ENCODE measurements around the gene UGT1A7.

The UGT1A7 gene

DNA sequence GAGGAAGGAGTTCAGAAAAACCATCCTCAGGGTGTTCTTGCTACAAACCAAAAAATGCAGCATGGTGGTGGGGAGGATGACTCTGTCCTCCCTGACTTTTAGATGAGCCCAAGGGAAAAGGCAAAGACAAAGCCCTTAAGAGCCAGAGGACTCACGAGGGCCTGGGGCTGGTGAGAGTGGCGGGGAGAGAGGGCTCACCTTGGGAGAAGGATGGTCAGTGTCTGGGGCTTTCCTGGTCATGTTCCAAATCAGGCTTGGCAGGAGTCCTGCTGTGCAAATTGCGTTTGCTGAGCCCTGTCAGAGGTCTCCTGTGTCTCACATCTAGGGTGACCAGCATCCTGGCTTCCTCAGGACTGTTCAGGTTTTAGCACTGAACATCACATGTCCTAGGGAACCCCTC is 83.1 kb downstream of the UGT1A7 start:
- DNase-seq: no peak

DNA sequence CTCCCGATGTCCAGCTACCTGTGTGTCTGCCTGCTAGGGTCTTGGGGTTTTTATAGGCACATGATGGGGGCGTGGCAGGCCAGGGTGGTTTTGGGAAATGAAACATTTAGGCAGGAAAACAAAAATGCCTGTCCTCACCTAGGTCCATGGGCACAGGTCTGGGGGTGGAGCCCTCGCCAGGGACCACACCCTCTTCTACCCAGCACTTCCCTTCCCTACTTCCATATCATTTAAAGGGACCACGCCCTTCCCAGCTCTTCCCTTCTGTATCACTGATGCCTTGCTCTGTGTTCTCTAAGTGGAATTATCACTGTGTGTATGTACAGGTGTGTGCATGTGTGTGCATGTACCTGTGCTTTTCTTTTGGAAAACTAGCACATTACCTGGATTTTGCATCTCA is 84.7 kb downstream of the UGT1A7 start:
- no peak for DNase-seq

DNA sequence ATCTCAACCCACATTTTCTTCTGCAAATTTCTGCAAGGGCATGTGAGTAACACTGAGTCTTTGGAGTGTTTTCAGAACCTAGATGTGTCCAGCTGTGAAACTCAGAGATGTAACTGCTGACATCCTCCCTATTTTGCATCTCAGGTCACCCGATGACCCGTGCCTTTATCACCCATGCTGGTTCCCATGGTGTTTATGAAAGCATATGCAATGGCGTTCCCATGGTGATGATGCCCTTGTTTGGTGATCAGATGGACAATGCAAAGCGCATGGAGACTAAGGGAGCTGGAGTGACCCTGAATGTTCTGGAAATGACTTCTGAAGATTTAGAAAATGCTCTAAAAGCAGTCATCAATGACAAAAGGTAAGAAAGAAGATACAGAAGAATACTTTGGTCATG is 86.4 kb downstream of the UGT1A7 start:
- DNase-seq: no peak

DNA sequence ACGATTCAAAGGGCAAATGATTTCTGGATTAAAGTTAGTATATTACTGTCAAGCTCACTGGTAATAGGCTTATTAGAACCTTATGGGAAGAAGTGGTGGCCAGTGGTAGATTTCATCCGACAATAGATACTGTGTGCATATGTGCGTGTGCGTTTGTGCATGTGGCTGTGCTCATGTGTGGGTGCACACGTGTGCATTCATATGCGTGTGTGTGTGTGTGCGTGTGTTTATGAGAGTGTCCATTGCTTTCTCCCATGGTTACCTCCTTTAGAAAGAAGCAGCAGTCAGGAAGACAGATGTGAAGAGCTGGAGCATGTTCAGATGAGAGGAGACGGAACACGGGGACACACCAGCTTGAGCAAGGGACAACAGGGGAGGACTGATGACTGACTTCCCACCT is 87.6 kb downstream of the UGT1A7 start:
- DNase-seq: no peak

DNA sequence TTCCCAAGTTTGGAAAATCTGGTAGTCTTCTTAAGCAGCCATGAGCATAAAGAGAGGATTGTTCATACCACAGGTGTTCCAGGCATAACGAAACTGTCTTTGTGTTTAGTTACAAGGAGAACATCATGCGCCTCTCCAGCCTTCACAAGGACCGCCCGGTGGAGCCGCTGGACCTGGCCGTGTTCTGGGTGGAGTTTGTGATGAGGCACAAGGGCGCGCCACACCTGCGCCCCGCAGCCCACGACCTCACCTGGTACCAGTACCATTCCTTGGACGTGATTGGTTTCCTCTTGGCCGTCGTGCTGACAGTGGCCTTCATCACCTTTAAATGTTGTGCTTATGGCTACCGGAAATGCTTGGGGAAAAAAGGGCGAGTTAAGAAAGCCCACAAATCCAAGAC is 90.5 kb downstream of the UGT1A7 start:
- no peak for DNase-seq

DNA sequence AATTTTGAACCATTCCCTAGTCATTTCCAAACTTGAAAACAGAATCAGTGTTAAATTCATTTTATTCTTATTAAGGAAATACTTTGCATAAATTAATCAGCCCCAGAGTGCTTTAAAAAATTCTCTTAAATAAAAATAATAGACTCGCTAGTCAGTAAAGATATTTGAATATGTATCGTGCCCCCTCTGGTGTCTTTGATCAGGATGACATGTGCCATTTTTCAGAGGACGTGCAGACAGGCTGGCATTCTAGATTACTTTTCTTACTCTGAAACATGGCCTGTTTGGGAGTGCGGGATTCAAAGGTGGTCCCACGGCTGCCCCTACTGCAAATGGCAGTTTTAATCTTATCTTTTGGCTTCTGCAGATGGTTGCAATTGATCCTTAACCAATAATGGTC is 90.9 kb downstream of the UGT1A7 start:
- no peak for DNase-seq

DNA sequence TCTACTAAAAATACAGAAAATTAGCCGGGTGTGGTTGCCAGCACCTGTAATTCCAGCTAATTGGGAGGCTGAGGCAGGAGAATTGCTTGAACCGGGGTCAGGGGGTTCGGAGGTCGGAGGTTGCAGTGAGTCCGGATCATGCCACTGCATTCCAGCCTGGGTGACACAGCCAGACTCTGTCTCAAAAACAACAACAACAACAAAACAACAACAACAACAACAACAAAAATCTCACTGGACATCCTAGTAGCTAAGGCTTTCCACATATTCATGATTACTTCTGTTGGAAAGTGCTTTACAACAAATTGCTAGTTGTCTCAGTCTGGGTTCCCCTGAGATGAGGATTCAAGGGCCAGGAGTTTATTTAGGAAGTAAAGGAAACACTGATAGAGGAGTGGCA is 92.2 kb downstream of the UGT1A7 start:
- no peak for DNase-seq

DNA sequence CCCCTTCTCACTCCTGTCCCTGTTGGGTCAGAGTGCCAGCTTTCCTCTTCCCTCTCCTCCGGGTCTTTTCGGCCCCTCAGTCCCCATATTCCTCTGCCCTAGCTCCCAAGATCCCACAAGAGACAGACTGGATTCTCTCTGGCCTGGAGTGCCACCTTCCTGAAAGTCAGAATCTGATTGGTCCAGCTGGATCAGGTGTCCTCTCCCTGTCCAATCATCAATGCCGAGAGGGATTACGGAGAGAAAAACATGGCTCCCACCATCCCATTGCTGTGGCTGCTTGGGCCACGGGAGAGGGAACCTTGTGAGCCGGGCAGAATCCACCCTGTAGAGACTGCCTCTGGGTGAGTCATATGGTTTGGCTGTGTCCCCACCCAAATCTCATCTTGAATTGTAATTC is 93.7 kb downstream of the UGT1A7 start:
- DNase-seq: no peak

DNA sequence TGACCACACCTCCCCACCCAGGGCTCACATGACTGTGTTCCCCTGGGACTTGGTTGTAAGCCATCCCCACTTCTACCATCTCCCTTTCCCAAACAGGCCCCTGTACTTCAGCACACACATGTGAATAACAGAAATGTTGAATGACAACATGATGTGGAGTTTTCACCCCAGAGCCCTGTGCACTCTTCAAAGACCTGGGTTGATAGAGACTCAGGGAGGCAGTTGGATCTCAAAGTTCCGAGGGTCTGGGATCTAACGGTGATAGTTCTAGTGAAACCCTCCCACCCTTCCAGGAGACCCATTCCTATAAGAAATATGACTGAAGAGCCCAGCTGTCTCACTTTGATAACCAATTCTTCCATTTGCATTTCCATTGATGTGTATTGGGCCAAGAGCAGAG is 96.3 kb downstream of the UGT1A7 start, which contains the start of gene MROH2A:
Gene MROH2A, plus strand, starts transcription at position 301 of the 400 bp plus-strand sequence. CDS start 1,029 bp downstream, outside the sequence.
- DNase-seq: no peak

DNA sequence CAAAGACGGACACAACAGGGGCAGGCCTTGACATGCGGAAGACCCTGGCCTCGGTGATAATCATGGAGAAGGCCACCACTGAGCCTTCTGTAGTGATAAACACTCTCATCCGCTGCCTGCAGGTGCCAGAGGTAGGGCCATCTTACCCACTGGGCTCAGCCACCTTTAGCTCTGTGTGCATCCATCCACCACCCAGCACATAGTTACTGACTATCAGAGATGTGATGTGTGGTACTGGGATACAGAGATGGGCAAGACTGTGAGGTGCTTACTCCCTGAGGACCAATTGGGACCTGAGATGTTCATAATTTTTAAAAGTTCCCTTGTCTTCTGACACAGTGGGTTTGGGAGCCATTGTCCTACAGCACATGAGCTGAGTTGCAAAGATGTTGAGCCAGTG is 98.0 kb downstream of the UGT1A7 start:
- DNase-seq: no peak

DNA sequence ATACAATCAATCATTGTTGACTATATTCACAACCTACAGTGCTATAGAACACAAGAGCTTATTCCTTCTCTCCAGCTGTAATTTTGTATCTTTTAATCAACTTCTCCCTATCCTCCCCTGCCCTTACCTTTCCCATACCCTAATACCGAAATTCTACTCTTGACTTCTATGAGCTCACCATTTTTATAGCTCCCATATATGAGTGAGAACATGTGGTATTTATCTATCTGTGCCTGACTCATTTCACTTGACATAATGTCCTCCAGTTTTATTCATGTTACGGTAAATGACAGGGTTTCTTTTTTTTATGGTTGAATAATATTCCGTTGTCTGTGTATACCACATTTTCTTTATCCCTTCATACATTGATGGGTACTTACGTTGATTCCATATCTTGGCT is 99.1 kb downstream of the UGT1A7 start:
- no peak for DNase-seq

DNA sequence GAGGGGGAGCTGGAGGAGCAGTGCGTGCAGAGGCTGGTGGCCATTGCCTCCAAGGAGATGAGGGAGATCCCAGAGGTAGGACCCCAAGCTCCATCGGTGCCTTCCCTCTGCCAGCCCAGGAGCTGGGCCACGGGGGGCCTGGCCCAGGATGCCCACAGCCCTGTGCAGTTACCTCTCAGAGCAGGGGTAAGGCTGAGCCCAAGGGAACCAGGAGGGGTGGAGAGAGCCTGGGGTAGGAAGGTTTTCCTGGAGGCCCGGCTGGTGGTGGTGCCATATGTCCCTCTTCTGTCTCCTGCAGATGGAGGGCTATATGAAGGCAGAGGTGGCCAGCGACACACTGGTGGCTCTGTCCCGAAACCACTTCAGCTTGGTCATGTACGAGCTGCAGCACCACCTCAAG is 107.9 kb downstream of the UGT1A7 start:
- no peak for DNase-seq

DNA sequence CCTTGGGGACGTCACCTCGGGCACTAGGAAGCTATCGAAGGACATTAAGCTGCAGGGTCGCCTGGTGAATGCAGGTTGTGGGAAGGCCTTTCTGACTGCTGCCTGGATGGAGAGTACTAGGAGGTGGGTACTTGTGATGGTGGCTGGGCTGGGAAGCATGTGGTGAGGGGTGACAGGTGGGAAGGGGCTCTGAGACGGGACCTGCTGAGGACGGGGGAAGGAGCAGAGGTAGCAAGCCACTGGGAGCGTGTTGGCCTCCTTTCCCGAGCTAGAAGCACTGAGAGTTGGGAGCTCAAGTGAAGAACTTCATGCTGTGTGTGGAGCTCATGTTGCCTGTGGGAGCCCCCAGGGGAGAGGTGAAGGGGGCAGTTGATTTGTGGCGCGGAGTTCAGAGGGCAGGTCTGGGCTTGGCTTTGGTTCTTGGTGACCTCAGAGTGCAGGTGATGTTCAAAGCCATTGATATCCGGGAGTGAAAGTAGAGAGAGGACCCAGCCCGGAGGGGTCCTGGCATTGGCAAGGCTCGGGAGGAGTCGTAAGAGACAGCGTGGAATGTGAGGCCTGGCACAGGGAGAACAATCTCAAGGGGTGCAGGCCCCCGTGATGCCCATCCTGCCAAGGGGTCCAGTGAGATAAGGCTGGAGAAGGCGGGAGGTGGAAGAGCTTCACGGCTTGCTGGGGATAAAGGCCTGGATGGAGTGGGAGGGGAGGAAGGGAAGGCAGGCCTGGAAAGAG is 109.6 kb downstream of the UGT1A7 start:
- no peak for DNase-seq

DNA sequence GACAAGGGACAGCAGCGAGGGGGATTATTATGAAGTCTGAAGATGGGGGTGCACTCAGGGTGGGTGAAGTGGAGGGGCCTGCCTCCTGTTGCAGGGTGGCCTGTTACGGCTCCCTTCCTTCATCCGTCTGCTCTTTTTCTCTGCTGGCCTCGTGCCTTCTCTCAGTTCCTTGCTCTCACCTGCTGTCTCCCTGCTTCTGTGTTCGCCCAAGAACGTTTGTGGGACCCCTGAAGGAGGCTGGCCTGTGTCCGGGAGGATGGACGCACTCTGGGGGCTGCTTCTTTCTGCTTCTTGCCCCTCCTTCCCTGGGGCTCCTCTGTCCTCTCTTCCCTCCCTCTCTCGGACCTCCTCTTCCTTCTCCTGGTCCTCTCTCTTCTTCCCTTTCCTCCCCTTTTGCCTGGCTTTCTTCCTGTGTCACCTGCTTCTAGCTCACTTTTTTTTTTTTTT is 110.2 kb downstream of the UGT1A7 start:
- DNase-seq: no peak

DNA sequence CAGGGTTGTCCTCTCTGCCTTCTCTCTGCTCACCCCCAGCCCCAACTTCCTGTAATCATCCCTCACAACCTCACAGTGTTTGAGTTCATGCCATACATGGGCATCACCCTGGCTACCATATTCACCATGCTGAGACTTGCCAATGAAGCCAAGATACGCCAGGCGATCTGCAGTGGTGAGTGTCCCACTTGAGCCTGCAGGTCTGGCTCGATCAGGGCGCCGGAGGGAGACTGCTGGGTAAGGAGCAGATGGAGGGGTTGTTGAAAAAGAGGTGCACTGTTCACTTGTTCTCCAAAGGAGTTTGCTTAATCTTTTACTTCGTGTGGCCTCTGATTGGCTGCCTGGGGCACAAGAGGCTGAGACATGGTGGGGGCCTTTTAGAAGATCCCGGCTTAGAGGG is 111.0 kb downstream of the UGT1A7 start:
- DNase-seq: no peak

DNA sequence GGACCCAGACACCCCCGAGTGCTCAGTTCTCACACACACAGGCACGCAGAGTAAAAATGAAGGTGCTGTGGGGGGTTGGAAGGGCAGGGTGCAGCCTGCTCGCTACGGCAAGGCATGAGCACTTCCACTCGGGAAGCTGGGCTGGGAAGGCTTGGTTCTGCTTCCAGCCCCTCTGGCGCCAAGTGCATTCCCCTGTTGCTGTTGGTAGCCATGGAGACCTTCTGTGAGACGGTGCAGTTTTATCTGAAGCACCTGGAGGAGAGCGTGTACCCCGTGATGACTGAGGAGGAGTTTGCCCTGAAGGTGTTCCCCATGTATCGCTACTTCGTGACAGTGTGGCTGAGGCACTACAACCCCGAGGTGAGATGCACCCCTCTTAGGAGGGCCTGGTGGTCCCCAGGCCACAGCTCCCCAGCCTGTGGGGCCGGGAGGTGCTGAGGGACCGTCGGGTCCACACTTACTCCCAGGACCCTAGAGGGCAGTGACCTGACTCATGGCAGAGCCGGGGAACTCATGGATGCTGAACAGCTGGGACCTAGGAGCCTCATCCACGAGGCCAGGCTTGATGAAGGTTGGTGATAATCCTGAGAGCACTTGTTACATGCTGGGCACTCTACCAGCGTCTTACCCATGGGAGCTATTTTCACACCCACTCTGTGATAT is 111.9 kb downstream of the UGT1A7 start:
- no peak for DNase-seq

DNA sequence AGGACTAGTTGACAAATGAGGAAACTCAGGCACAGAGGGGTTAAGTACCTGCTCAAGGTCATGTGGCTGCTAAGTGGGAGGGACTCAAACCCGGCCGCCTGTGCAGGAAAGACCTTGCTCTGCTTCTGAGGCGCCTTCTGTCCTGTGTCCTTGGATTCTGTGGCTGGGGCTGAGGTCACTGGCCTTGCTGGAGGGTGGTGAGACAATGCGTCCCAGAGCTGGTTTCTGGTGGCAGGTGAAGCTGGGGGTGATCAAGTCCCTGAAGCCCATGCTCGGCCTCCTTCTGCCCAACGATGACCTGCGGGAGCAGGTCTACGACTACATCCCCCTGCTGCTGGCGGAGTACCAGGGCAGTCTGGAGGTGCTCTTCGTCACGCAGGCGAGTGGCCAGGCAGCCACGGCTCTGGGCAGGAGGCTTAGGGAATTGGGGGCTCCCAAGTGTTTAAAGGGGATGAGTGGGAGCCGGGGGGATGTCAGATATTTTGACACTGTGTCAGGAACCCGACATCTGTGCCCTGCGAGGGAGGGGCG is 112.5 kb downstream of the UGT1A7 start:
- DNase-seq: no peak

DNA sequence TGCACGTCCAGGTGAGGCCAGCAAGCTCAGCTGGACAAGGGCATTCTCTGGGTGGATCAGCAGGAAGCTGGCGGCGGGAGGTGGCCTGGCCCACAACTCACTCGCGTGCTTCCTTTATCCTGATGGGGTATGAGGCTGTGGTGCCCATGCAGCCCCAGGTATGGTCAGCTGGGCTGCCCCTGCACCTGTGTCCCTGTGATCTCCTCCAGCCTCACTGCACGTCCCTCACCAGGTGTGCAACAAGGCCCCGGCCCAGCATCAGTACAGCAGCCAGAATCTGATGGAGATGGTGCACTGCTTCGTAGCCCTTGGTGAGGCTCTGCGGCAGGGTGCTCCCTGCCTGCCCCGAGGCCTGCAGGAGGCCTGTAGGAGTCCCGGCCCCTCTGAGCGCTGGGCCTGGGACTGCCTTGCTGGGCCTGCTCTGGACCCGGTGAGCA is 114.1 kb downstream of the UGT1A7 start:
- no peak for DNase-seq

DNA sequence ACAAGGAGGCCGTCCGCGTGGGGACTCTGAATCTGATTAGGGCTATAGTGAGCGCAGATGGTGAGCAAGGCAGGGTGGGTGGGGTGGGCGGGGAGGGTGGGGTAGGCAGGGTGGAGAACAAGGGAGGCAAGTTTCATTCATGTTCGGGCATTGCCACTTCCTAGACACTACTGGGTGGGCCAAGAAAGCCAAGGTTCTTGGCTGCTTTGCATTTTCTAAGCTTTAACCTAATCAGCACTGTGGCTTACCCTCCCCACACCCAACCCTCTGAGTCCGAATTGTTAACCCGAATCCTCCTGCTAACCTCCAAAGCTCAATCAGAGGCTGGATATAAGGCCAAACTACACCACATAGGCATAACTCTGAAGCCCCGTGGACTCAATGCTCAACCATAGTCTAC is 114.6 kb downstream of the UGT1A7 start:
- no peak for DNase-seq

DNA sequence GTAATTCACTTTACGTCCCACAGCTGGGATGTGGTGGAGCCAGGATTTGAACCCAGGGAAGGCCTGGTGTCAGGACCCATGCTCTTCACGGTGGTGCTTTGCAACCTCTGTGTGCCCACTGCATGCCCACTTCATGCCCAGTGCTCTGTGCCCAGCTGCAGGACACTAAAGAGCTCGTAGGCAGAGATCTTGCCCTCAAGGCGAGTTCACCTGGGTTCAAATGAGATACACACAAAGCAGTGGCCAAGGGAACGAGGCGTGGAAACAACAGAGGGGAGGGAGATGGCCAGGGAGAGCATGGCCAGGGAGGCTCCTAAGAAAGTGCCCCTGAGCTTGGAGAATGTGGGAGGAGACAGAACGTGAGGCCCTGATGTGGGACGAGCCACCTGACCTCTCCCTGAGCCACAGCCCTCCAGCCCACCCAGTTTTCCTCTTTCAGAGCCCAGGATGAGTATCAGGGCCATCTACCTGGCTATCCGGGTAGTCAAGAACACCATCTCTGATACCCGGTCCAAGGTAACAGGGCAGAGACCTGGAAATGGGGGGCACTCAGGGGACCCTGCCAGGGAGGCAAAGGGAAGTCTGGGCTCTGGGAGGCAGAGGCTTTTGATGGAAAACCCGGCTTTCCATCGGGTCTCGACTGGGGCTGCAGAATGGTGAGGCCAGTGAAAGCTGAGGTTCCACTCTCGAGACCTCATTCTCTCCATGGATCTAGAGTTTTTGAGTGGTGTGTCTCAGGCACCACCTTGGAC is 116.8 kb downstream of the UGT1A7 start:
- DNase-seq: no peak

DNA sequence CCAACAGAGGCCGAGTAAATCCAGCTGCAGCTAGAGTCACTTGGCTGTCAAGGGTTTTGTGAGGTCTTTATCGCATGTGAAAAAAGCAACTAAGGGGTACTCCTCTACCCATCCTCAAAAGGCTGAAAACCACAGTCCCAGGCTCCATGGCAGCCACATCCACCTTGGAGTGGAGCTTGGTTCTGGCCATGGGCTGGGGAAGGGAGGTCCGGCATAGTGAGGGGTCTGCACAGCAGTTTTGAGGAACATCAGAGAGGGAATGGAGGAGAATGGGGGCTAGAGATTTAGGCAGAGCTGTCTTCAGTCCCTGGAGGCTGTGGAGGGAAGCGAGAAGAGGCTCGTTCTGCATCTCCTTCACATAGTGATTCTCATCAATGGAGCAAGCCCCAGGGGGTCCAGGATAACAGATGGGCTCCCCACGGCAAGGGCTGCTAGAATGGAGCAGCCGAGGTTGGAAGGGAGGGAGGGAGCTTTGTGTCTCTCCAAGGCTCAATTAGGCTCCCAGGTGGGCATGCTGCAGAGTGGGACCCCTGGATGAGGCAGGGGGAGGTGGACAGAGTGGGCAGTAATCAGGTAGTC is 117.5 kb downstream of the UGT1A7 start:
- DNase-seq: no peak

DNA sequence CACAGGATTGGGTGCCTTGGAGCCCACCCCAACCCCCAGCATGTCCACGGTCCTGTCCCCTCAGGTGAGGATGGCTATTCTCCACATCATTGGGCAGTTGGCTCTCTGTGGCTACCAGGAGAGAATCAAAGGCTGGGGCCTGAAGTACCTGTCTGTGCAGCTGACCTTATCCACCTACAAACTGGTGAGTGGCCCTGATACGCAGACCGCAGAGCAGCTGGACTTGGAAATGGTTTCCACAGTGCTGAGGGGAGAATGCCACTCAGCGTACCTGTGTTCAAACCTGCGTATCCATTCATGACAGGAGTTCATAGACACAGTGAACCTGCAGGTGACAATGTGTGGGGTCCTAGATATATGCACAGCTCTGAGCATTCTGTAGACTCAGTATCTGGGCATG is 118.0 kb downstream of the UGT1A7 start:
- DNase-seq: no peak

DNA sequence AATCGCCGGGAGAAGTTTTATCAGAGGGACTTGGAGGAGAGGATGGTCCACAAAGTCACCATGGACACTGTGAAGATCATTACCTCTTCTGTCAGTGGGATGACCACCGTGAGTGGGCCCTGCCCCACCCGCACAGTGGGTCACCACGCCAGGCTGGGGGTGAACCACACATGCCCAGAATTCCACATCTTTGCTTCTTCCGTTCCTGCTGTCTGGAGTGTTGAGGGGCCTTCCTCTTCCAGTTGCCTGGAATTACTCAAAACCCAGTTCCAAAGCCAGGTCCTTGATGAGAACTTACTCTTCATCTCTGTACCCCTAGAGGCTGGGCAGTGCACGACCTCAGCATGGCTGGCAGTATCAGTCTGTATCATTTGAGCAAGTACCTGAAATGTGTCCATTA is 118.5 kb downstream of the UGT1A7 start:
- no peak for DNase-seq
